Myometrial cell (primary cell): ENCODE measurements around the gene MFSD8. TPM values are rescaled to one million over a fixed set of nuclear protein-coding genes. Genes with fewer than 3 reads are reported as not detected.

Experiments
- total RNA-seq: library from RNA; depleted of rRNA; stranded (reverse); fragments of >200 nt; gene quantifications from 2 replicates; pipeline ENCODE4 v1.2.3, GENCODE V29; 2015

The MFSD8 gene
- 14.5 and 20.5 TPM in 2 replicates for total RNA-seq

GRCh38 chr4:127965062-127965802 is at the start of gene MFSD8, which contains the start of gene ABHD18:
TSS of gene MFSD8 (minus strand) at chr4:127965173. CDS start at chr4:127965133, 40 bp downstream.
TSS of gene ABHD18 (plus strand) at chr4:127965406. CDS start at chr4:127982956, 17,550 bp downstream.

GRCh38 chr4:127880763-127881562 is 84.0 kb downstream of the MFSD8 start, which contains the start of gene PLK4:
TSS of gene PLK4 (plus strand) at chr4:127880893. CDS start at chr4:127881135, 242 bp downstream.

Other genes starting within 250 kb of the MFSD8 start
- not detected in 2 replicates for gene SLC25A31, start 234.8 kb downstream of the MFSD8 start, total RNA-seq
- 2.9 and 4.1 TPM in 2 replicates for gene HSPA4L, start 182.9 kb downstream of the MFSD8 start, total RNA-seq
- 11.5 and 16.0 TPM in 2 replicates for gene PLK4, start 84.3 kb downstream of the MFSD8 start, total RNA-seq
- 2.6 and 4.8 TPM in 2 replicates for gene ABHD18, start 233 bp upstream of the MFSD8 start, total RNA-seq
- gene LARP1B, start 96.1 kb upstream of the MFSD8 start, total RNA-seq: 6.1 and 7.6 TPM in 2 replicates